GM21423 (cell line): ENCODE results near the gene CREB3L2.

Experiments used
- ATAC-seq: cut with Tn5 transposase; IDR thresholded peaks from one replicate; pipeline ENCODE4 v1.9.1; 2021; ENCODE audit warnings: mild to moderate bottlenecking, moderate library complexity; ENCODE audit not compliant: unreplicated experiment

Gene CREB3L2

DNA sequence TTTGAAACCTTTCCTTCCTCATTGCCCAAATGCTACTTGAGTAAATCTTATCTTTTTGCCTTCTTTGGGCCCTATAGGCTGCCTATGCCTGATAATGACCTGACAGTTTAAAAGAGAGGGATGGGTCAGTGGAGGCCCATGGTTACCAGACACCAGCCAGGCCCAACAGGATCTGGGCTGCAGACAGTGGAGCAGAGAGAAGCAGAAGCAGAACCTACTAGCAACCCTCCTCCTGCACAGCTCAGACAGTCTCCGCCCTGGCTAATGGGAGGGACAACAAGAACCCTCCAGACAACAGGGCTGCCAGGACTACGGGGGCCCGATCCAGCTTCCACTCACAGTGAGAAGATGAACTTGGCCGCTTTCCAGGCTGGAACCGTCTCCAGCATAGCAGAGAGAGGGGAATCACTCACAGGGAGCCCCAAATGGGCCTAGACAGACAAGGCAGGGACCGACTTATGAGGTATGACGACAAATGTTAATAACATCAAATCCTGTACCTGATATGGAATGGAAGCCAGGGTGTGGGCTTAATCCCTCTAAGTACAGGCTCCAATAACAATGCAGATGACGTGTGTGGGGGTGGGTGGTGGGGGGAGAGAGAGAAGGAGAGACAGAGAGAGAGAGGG, 123.4 kb downstream of the CREB3L2 start:
- no peak for ATAC-seq

DNA sequence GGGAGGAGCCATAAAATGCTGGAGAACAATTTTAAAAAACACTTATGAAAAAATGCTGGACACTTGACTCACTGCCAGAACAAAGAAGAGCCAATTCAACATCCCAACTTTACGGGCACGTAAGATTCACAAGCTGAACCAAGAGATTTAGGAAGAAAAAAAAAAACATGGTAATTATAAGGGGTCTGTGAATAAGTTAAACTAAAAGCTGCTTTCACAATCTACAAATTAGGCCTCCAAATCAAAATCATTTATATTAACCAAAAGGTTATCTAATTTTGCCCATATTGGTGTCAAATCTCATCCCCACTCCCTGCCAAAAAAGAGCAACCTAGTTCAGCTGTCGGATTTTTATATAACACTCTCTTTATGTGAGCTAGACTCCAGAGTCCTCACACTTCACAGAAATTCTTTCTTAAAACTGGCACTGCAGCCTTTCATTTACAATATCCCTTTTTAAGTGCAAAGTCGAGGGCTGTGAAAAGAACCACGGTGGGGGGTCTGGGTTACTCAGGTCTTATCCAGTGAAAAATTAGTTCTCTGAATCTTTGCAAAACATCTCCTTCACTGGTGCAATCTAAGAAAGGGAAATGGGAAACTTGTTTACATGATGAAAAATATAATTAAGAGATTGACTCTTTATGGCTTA, 124.7 kb downstream of the CREB3L2 start:
- ATAC-seq, result no peak

DNA sequence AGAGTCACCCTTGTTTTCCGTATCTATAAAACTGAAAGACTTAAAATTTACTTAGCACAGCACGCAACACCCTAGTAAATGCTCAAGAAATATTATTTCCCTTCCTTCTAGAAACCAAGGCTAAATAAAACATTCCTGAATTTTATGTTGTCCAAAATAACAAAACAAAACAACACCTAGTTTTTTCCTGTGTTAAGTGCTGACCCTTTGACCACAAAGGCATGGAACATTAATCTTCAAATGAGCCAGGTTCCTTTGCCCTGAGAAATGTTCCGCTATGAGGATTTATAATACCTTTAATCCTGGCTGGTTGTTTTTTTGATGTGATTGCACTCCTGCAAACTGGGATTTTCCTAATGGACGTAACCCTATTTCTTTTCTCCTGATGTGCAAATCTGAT, 126.1 kb downstream of the CREB3L2 start:
- no peak for ATAC-seq

DNA sequence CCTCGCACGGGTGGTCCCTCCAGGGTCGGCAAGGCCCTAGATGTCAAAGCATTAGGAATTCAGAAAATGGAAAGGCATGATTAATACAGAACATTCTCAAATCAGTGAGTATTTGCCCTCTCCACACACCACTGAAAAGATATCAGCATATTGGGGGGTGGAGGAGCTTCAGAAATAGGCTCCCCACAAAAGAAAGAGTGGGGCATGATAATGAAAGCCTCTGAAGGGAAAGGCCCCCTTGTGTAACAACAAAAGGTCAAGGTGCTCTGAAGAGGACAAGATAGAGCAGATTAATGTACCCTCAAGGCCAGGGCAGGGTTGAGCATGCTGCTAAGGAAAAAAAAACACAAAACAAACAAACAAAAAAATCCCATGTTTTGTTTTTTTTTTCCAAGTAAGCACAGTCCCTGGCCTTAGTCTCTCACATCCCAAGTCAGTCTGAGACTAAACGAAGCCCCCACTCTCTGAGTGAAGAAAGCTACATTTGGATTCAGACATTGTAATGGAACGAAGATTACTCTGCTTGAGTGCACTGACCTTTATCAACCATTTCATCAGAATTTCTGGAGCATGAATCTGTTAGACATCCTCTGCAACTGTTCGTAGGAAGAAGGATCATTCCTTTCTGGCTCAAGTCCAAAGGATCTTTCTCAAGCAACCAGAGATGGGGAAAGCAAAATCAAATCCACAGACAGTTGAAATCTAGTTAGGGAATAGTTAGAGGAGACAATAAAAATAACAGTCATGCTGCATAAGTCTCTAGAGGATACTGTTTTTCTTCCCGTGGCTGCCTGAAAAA, 127.7 kb downstream of the CREB3L2 start:
- no peak for ATAC-seq

DNA sequence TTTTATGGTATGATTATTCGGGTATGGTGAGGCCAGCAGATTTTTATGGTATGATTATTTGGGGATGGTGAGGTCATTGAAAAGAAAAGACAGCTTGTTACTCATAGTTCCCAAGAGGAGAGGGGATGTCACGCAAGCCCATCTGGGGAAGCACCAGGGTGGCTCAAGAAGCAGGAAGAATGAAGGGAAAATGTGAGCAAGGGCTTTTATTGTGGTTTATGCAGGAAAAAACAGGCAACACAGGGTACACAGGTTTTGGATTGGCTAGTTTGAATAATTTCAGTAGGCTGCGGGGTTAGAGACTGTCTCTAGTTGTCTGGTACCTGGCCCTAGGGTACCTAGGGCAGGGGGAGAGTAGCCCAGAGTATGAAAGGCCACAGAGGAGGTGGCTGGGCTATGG, 128.4 kb downstream of the CREB3L2 start:
- ATAC-seq, result no peak

DNA sequence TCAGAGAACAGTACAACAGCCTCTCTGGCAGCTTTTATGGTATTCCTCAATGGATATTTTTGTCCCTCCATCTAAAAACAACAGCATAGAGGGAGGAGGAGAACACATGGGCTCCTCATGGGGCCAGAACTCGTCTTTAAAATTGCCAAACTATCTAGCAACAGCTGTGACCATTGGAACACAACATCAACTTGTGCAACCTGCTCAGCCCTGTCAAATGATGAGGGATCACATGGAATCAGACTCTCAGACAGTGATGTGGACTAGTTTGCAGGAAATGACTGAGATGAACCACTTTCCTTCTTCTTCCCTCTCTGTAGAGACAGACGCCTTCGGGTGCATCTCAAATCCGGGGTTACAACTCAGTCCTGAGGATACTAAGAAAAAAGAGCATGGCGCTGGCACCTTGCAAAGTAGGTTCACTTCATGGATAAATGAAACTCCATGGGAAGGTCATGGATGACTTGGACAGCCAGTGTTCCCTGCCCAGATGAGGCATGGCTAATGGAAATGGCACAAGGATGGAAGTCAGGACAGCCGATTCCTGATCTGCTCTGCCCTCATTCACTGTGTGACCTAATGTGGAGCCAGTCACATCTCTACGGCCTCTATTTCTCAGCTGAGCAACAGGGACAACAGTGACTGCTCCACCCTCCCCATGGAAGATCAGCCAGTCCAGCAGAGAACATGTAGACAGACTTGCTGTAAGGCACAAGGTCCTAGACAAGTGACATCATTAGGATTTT, 130.5 kb downstream of the CREB3L2 start:
- no peak for ATAC-seq

DNA sequence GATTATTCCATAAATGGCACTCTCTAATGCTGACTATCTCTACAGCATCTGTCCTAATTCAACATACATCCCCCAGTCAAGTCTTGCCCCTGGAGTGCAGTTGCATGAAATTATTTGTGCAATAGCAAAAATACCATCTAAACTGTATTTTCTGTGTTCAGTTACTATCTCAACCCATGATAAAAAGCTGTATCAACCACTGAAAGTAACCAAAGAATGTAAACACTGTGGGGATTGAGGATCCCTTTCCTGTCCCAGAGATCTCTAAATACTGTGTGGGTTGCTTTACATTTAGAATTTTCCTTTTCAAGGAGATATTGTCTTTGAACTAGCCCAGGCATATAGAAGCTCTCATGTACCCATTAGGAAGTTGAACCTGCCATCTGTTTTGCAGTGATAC, 131.2 kb downstream of the CREB3L2 start:
- ATAC-seq, result no peak

DNA sequence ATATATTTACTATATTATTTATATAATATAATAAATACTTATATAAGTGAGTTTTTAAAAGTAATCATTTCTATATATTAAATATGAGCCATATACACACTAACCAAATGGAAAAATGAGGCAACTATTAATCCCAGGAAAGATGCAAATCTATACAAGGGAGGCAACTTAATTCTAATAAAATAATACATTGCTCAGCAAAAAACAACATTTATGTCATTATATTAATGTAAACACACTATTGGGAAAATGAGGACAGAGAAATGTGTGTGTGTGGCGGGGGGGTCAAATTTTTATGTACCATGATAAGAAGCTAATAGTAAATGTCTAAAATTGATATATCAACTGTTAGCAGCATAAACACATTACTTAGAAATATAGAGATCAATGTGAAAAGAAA, 131.8 kb downstream of the CREB3L2 start:
- ATAC-seq, result no peak

DNA sequence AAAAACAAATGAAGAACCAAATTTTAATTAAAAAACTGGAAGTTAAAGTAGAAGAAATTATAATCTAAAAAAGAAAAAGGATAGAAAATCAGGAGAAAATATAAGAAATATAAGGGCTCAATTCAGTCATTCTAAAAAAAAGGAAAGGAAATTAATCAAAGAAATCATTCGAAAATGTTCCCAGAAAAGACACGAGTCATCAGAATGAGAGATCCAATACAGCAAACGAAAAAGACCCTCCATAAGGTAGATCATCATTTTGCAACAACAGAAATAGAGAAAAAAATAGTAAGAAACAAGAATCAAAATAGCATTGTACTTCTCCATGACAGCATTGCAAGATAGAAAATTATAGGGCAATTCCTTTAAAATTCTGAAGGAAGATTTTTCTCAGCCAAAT, 132.6 kb downstream of the CREB3L2 start:
- no peak for ATAC-seq

DNA sequence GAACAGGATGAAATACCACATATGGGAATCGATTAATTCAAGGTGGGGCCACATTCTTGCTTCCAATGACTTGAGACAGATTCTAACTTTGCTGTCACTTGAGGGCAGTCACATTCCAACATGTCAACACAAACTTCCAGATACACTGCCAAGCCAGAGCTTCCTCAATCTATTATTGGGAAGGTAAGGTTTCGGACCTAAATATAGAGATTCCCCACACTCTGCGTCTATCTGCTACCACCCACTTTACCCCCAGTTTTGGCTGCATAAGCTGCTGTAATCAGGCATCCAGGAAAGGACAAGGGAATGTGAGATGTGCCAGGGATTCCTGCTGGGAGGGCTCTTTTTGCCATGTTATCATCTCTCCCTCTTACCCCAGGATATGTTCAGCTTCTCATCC, 134.6 kb downstream of the CREB3L2 start:
- ATAC-seq, result no peak

DNA sequence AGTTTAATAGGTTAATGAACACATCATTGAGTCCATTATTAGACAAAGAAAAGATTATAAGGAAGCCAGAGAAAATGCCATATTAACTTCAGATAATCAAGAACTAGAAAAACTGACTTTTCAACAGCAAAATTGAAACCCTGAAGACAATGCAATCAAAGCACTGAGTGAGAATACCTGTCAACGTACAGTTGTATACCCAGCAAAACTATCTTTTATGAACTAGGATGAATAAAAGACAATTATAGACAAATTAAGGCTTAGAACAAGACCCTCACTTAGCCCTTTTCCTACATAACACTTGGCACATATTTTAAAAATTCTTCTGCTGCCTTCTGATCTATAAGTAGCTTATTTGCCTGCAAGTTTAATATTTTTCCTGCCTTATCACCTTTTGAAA, 136.1 kb downstream of the CREB3L2 start:
- no peak for ATAC-seq

DNA sequence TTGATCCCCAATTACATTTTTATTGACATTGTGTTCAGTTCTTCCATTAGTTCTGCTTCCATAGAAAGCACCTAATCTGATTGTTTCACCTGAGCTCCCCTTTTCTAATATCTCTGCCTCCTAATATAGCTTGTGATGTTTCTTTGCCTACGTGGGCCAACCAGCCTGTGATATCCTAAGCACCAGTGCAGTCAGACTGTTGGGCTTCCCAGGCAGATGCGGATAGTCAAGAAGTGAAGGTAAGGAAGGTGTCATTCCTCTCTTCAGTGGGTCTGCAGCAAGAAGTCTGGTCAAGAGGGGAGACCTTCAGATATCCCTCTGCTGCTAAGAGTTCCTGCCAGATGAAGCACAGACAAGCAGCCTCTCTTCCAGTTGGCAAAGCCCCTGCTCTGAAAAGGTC, 138.9 kb downstream of the CREB3L2 start:
- no peak for ATAC-seq

DNA sequence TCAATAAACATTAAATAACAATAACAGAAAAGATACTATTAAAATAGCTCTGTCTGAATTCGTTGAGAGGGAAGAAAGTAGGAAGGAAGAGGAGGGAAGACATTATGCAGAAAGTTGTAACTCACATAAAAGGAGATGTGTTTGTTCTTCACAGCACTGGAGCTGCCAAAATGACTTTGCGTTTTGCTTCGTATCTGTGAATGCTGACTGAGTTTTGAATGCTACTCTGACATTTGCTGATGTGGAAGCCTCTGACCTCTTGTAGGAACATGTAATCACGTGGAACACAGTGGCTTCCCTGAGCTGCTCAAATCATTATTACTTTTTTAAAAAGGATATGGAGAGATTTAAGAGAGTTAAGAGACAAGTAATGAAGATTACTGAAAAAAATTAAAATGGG, 139.5 kb downstream of the CREB3L2 start:
- no peak for ATAC-seq

DNA sequence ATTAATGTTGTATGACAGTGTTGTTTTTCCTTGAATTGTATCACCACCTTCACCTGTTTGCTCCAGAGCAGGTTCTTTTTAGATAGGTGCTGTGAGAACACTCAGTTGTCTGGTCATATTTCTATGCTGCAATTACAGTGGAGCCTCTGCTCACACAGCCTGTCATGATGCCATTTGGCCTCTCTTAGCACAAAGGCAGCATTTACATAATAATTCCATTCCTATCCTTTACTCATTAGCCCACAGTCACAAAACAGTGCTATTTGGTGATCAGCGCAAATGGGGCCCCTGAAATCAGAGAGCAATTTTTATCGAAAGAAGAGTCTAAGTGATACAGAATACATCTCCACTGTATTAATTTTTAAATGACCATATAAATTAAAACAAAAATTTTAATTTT, 141.3 kb downstream of the CREB3L2 start:
- ATAC-seq, result no peak

DNA sequence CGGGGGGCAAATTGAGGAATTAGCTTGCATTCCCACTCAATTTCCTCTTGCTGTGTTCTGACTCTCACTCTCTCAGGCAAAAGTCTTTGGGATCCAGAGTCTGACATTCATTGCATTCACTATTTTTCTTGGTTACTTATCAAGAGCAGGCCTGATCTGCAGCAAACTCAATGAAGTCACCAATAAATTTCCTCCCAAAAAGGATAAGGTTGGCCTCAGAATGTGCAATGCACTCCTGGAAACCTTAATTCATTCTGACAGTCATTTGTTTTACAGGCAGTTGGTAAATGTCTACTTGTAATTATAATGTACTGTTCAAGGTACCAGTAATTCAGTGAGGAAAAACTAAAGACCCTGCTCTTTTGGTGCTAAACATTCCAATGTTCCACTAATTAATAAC, 148.8 kb downstream of the CREB3L2 start:
- ATAC-seq, result no peak

DNA sequence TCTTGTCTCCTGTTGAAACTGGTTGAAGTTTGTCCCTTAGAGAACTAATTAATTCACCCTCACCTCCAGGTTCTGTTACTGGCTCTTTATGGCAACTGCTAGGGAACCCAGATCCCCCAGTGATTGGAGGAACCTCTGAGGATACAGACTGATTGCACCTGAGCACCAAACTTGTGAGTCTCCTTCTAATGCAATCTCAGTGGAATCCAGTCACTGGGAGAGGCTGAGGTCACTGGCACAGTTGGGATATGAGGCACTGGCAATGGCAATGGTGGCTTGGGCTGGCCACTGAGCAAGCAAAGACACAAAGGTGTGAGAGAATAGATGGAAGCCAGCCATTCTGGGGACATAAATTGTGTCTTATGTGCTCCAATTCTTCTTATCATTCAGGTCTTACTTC, 149.8 kb downstream of the CREB3L2 start:
- ATAC-seq, result no peak

DNA sequence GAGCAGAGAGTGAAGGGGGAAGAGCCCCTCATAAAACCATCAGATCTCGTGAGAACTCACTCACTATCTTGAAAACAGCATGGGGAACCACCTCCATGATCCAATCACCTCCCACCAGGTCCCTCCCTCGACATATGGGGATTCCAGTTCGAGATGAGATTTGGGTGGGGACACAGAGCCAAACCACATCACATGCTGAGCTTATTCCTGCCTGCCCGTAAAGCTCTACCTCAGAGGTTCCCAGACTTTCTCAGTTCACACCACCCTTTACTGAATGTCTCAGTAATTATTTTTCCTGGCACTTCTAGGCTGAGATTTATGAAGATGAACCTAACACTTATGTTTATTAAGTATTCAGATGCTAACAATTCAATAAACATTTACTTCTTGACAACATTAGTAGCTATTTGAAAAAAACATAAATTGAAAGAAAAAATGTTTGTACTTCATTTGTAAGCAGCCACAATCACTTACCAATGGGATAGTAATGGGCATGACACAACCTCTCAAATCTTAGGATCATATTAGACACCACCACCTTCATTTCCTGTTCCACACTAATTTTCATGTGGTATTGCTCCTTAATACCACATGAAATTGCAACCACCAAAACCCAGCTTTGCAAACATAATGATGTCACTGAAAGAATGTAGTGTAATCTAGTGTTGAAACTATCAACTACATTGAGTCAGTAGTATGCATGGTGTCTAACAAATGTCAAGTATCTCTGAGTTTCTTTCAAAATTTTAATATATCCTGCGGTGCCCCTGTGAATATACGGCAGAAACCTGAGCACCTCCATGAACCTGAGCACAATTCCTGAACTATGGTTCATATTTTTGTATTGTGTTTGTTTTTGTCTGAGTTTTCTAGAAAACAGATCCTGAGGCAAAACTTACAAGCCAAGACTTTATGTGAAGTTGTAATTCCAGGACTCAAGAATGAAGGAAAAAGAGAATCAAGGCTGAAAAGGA, 150.6 kb downstream of the CREB3L2 start:
- no peak for ATAC-seq

DNA sequence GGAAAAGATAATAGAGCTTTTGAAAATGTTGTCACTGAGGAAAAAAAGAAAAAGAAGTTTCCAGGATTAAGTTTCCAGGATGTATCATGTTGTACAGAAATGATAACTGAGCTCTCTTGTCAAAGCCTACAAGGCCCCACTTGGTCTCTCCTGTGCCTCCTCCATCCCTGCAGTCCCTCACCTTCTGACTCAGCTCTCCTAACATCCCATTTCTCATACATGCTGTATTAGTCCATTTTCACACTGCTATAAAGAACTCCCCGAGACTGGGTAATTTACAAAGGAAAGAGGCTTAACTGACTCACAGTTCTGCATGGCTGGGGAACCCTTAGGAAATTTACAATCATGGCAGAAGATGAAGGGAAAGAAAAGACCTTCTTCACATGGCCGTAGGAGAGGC, 151.3 kb downstream of the CREB3L2 start:
- ATAC-seq, result no peak

DNA sequence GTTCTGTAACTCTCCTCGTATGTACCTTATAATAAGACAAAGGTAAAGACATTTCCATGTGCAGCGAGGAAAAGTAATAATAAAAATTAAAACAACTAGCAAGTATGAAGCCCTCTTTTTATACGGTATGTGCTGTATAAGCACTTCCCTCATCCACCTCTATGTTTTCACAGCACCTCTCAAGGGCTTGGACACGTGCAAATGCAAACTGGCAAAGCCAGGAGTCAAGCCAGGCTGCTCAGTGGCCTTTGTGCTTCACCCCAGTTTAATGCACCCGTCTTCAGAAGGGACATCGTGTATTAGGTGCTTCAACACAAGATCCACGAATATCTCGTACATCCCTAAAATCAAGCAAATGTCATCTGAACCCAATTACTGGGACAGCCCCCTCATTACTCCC, 153.8 kb downstream of the CREB3L2 start:
- ATAC-seq, result no peak

DNA sequence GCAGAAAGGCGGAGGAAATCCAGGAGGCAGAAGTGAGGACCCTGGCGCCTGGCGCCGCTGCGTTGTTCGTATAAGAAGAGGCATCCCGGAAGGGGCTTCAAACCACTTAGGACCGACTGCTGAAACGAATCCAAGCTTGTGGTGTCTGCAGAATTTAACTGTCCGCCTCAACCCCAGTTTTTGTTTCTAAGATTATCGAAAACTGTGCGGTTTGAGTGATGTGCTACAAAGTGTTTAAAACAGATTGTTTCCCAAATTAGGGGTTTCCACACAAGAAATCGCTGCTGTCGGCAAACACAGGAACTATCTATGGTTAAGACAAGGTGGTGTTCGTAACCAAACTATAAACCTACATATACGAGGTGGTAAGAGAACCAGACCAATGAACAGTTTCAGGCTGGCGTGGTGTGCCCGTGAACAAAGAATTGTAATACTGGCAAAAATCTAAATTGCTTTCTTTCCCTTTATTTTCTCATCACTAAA, 154.3 kb downstream of the CREB3L2 start:
- ATAC-seq, result peak; percentile 36
